ENCODE results near the gene LONRF3. TPM values are rescaled to one million over a fixed set of nuclear protein-coding genes. Genes with fewer than 3 reads are reported as not detected.

Gene LONRF3
- total and polyA plus RNA-seq, 2 of the 8 experiments (the other 6 are each of a cell fraction or from before 2014, with no cell fraction given) = 0.11 TPM; not detected in 1

GRCh38 chrX:118977424-118977823 is 3.0 kb downstream of the LONRF3 start (continued):
- TF ChIP-seq CHD7 (IDR thresholded peaks at IDR 0.05; ENCODE audit: insufficient replicate concordance, low read length) (no peak), POLR2A (IDR thresholded peaks at IDR 0.05; ENCODE audit: control extremely low read depth in 1 of 2, low read depth in 2 of 2, low read length in 2 of 2) (no peak), CBX8 (IDR thresholded peaks at IDR 0.05; ENCODE audit: borderline replicate concordance, low read depth, low read length) (no peak), NRF1 (IDR thresholded peaks at IDR 0.05; ENCODE audit: low read depth, low read length) (no peak), E2F6 (IDR thresholded peaks at IDR 0.05) (no peak), RBBP5 (IDR thresholded peaks at IDR 0.05; ENCODE audit: borderline replicate concordance, low read depth, low read length) (no peak)
